K562 (cell line): ENCODE data around the gene AP5M1. TPM values are rescaled to one million over a fixed set of nuclear protein-coding genes. Genes with fewer than 3 reads are reported as not detected.

Experiments used
- ATAC-seq: fragments of 200-7000 bp; cut with Tn5 transposase; 3 replicates; pipeline ENCODE4 v1.9.1; 2020; ENCODE audit warnings: moderate library complexity
- BruUV-seq: library from RNA; stranded (reverse); fragments of 400-500 nt; replicated peaks from 2 replicates; lab custom pipeline; 2021; lab: Mats Ljungman, UMichigan
- CTCF ChIA-PET: fragments of 300-600 bp; formaldehyde crosslinking; extraction: SDS; loops from one replicate; lab custom pipeline; 2021; ENCODE audit warnings: low intra/inter-chr PET ratio; lab: Yijun Ruan, JAX
- POLR2A ChIA-PET: fragments of 300-600, 350-650 bp; sonication (Branson Sonifier 250); formaldehyde crosslinking; extraction: SDS; loops from one replicate; lab custom pipeline; 2021; ENCODE audit warnings: antibody characterized with exemption, inconsistent platforms; lab: Yijun Ruan, JAX
- DNase-seq, 4 experiments: peaks; one replicate each; pipeline versions ENCODE4 v3.0.0 to v3.0.0-alpha.2; 2011 to 2018; ENCODE audit warnings: low spot score in 3 of 4, mixed read lengths in 3 of 4; ENCODE audit errors: extremely low read depth in 1 of 4
- FAIRE-seq: peaks from 2 replicates; lab custom pipeline; 2011; peaks lifted over from hg19 to GRCh38; lab: Jason Lieb, UNC
- H2AFZ ChIP-seq: 2 replicates; pipeline ENCODE4 v1.6.0; 2011; ENCODE audit warnings: low read depth, low read length, control low read depth, inconsistent platforms
- H3K27ac ChIP-seq: fragments of 200-600 bp; 3 replicates; pipeline ENCODE4 v1.8.0; 2011; ENCODE audit warnings: low read depth, mild to moderate bottlenecking, control low read depth, inconsistent platforms, low read length, moderate library complexity, mixed read lengths; ENCODE audit errors: extremely low read depth
- H3K27me3 ChIP-seq, 2 experiments: fragments of 300-600 bp in 1 of 2; 2 replicates in 1 of 2; 3 replicates in 1 of 2; pipeline versions ENCODE4 v1.6.0 to v1.8.0; 2011; ENCODE audit warnings: inconsistent platforms in 2 of 2, low read length in 2 of 2, mild to moderate bottlenecking in 1 of 2, mixed read lengths in 1 of 2, moderate library complexity in 1 of 2; ENCODE audit not compliant: control insufficient read depth in 2 of 2, insufficient read depth in 2 of 2
- H3K36me3 ChIP-seq: fragments of 300-600 bp; 3 replicates; pipeline ENCODE4 v1.8.0; 2011; ENCODE audit warnings: mild to moderate bottlenecking, low read length, inconsistent platforms; ENCODE audit not compliant: control insufficient read depth, insufficient read depth
- H3K4me1 ChIP-seq, 2 experiments: fragments of 200-600 bp in 1 of 2; replicated peaks in 1 of 2; 2 replicates in 1 of 2; 3 replicates in 1 of 2; pipeline versions ENCODE4 v1.5.1 to v1.8.0; 2011; ENCODE audit warnings: inconsistent platforms in 2 of 2, low read length in 2 of 2, mild to moderate bottlenecking in 1 of 2, mixed read lengths in 1 of 2, moderate library complexity in 1 of 2; ENCODE audit not compliant: control insufficient read depth in 2 of 2, insufficient read depth in 2 of 2
- H3K4me2 ChIP-seq: 2 replicates; pipeline ENCODE4 v1.6.1; 2011; ENCODE audit warnings: low read length, control low read depth, inconsistent platforms, mixed read lengths; ENCODE audit not compliant: insufficient read depth
- H3K4me3 ChIP-seq: fragments of 200-600 bp; sonication (generic), shearing (Covaris generic); 2 replicates; pipeline ENCODE4 v1.5.1; 2016; ENCODE audit warnings: control low read depth, inconsistent platforms
- H3K79me2 ChIP-seq: fragments of 200-600 bp; 3 replicates; pipeline ENCODE4 v1.8.0; 2011; ENCODE audit warnings: low read length, inconsistent platforms; ENCODE audit not compliant: control insufficient read depth, insufficient read depth
- H3K9ac ChIP-seq, 2 experiments: 2 replicates each; pipeline versions ENCODE4 v1.6.0 to v1.6.1; 2011; ENCODE audit warnings: low read depth in 2 of 2, low read length in 2 of 2, control low read depth in 1 of 2, inconsistent platforms in 1 of 2, mild to moderate bottlenecking in 1 of 2, mixed read lengths in 1 of 2; ENCODE audit not compliant: insufficient read depth in 1 of 2
- H3K9me1 ChIP-seq: one replicate; pipeline ENCODE4 v1.6.0; 2011; ENCODE audit warnings: inconsistent platforms, mild to moderate bottlenecking, low read length, moderate library complexity; ENCODE audit not compliant: control insufficient read depth, insufficient read depth
- H3K9me3 ChIP-seq: replicated peaks from 2 replicates; pipeline ENCODE4 v1.5.1; 2011; ENCODE audit warnings: low read depth, low read length, inconsistent platforms; ENCODE audit not compliant: control insufficient read depth, insufficient read depth
- H4K20me1 ChIP-seq: replicated peaks from 2 replicates; pipeline ENCODE4 v1.6.1; 2011; ENCODE audit warnings: low read length, inconsistent platforms, mixed read lengths; ENCODE audit not compliant: control insufficient read depth, insufficient read depth
- ATF3 ChIP-seq, 2 experiments: fragments of 450-650 bp in 1 of 2; sonication (generic) in 1 of 2; formaldehyde crosslinking in 1 of 2; IDR thresholded peaks in 1 of 2; conservative IDR thresholded peaks in 1 of 2; 2 replicates each; pipeline versions ENCODE4 v1.6.1 to v1.8.1; 2016 to 2023; ENCODE audit warnings: mild to moderate bottlenecking in 2 of 2, moderate library complexity in 2 of 2, inconsistent platforms in 1 of 2, missing genetic modification reagents in 1 of 2
- FOSL1 ChIP-seq: fragments of 200-800 bp; sonication (Bioruptor generic); conservative IDR thresholded peaks from 2 replicates; pipeline ENCODE4 v1.6.1; 2016; ENCODE audit warnings: missing genetic modification characterization, missing compliant biosample characterization
- JUND ChIP-seq, 2 experiments: IDR thresholded peaks; 2 replicates in 1 of 2; 3 replicates in 1 of 2; pipeline ENCODE4 v1.6.1; 2011; ENCODE audit warnings: borderline replicate concordance in 2 of 2, low read depth in 2 of 2, low read length in 2 of 2, improper control_type of control experiment in 1 of 2, missing biosample characterization in 1 of 2, missing genetic modification characterization in 1 of 2, missing genetic modification reagents in 1 of 2
- POLR2H ChIP-seq: IDR thresholded peaks from 2 replicates; pipeline ENCODE4 v1.6.1; 2016; ENCODE audit warnings: missing genetic modification characterization, low read depth, mild to moderate bottlenecking, control low read depth, missing compliant biosample characterization, moderate library complexity
- RBM22 ChIP-seq: fragments of 200-400 bp; formaldehyde crosslinking; IDR thresholded peaks from 2 replicates; pipeline ENCODE4 v1.6.1; 2018; ENCODE audit warnings: low read length, low read depth; ENCODE audit not compliant: poor library complexity, severe bottlenecking
- ZNF384 ChIP-seq: IDR thresholded peaks from 2 replicates; pipeline ENCODE4 v1.6.1; 2012; ENCODE audit warnings: low read depth, low read length, improper control_type of control experiment
- ZNF583 ChIP-seq: fragments of 250-450 bp; sonication (Bioruptor Pico); IDR thresholded peaks from 2 replicates; pipeline ENCODE4 v1.4.0; 2020
- WGBS: fragments of 100-300 bp; shearing (Covaris generic); methylation state at CpG from one replicate; pipeline ENCODE4 v1.1.6; 2016; ENCODE audit warnings: low coverage, mixed read lengths; ENCODE audit not compliant: insufficient coverage; ENCODE audit errors: missing lambda C conversion rate; 5-methylcytosine and 5-hydroxymethylcytosine counted together
- in situ Hi-C: fragments of 300-500 bp; cut with MboI; formaldehyde crosslinking; loops from 4 replicates; pipeline ENCODE4 v1.15.0; 2018; ENCODE audit warnings: inconsistent platforms, mixed read lengths
- intact Hi-C: fragments of 100-400 bp; cut with micrococcal nuclease; formaldehyde crosslinking; loops from 2 replicates; pipeline ENCODE4 v1.14.2; 2022
- polyA plus RNA-seq, 8 experiments: library from polyadenylated mRNA; depleted of rRNA in 4 of 8; stranded (reverse) in 5 of 8; unstranded in 3 of 8; fragments of >200 nt; fragmentation: Nextera tagmentation in 2 of 8; fragmentation: Illumina TruSeq in 1 of 8; extraction: Ambion mirVana in 2 of 8; extraction: Trizol in 1 of 8; gene quantifications; 2 replicates each; pipeline versions ENCODE4 v1.2.1 to v1.2.3, GENCODE V29; 2011 to 2014; ENCODE audit warnings: inconsistent platforms in 1 of 8, missing spikeins in 1 of 8
- total RNA-seq, 7 experiments: library from RNA; depleted of rRNA in 6 of 7; stranded (reverse); fragments of >200 nt in 6 of 7; fragmentation: Illumina TruSeq in 2 of 7; extraction: Trizol in 2 of 7; gene quantifications; 2 replicates each; pipeline versions ENCODE4 v1.2.1 to v1.2.3, GENCODE V29; 2011 to 2021; ENCODE audit warnings: low replicate concordance in 1 of 7

AP5M1 gene
- total and polyA plus RNA-seq, 9 of the 15 experiments (the other 6 are each of a cell fraction or from before 2014, with no cell fraction given), result 16.1 to 51.7 (median 30.9) TPM

GRCh38 chr14:57302883-57303282, 34.1 kb downstream of the AP5M1 start:
- Histone ChIP-seq H4K20me1 (no peaks in the 10 kb centered on the region), H3K27me3 (no peaks in the 10 kb centered on the region), H3K36me3 (no peaks in the 10 kb centered on the region), H3K4me2 (no peak overlapping the region)
- in situ Hi-C loops, result loop anchor here (25.0 kb wide), 1 partner anchor 241 kb away; no protein-coding TSS in a partner anchor
- peak; percentile 77 for TF ChIP-seq ZNF384
- peak; percentile 62 for TF ChIP-seq JUND (IDR thresholded peaks at IDR 0.05; ENCODE audit: borderline replicate concordance, low read depth, low read length)
- no peak; the same call in 2 of the 3 replicates for TF ChIP-seq JUND (tag; IDR thresholded peaks at IDR 0.05; ENCODE audit: borderline replicate concordance, low read depth, low read length)
- TF ChIP-seq ATF3 (IDR thresholded peaks at IDR 0.05), result peak; percentile 52
- no peak for TF ChIP-seq ATF3 (CRISPR knock-in tag; conservative IDR thresholded peaks at IDR 0.05)
- TF ChIP-seq FOSL1 (tag), result 0 out of 2 replicates have a peak, but pooled peaks have one; percentile 21
- TF ChIP-seq RBM22, result no peak
- TF ChIP-seq POLR2H, result peak; percentile 29; the same call in 1 of the 2 replicates
- TF ChIP-seq ZNF583, result no peak
- TF ChIP-seq, all 486 proteins: peak for 5
- Histone ChIP-seq H3K9ac (no peak overlapping the region), H3K9me1 (no peaks in the 10 kb centered on the region), H2AFZ (no peak overlapping the region), H3K4me1 (no peaks in the 10 kb centered on the region), H3K9me3 (no peaks in the 10 kb centered on the region), H3K4me3 (no peak overlapping the region), H3K27ac (no peak overlapping the region), H3K79me2 (no peaks in the 10 kb centered on the region)
- 2% methylated on average over 5 of the region's 5 CpGs for WGBS
- ATAC-seq (0 out of 3 replicates have a peak, but pooled peaks have one; percentile 35), FAIRE-seq (no peak), DNase-seq (peak in 1 of 4 experiments; percentile 1)
- ChIA-PET CTCF (no interaction called here), POLR2A (no interaction called here)
- intact Hi-C loops, result no loop called here
- BruUV-seq, result no TSS peak
